K562 (cell line): Measurements from ENCODE around the gene ARHGAP29. TPM values are rescaled to one million over a fixed set of nuclear protein-coding genes. Genes with fewer than 3 reads are reported as not detected.

Experiments used
- ATAC-seq: fragments of 200-7000 bp; cut with Tn5 transposase; 3 replicates; pipeline ENCODE4 v1.9.1; 2020; ENCODE audit warnings: moderate library complexity
- BruUV-seq: library from RNA; stranded (reverse); fragments of 400-500 nt; replicated peaks from 2 replicates; lab custom pipeline; 2021; lab: Mats Ljungman, UMichigan
- CTCF ChIA-PET: fragments of 300-600 bp; formaldehyde crosslinking; extraction: SDS; loops from one replicate; lab custom pipeline; 2021; ENCODE audit warnings: low intra/inter-chr PET ratio; lab: Yijun Ruan, JAX
- POLR2A ChIA-PET: fragments of 300-600, 350-650 bp; sonication (Branson Sonifier 250); formaldehyde crosslinking; extraction: SDS; loops from one replicate; lab custom pipeline; 2021; ENCODE audit warnings: antibody characterized with exemption, inconsistent platforms; lab: Yijun Ruan, JAX
- DNase-seq, 4 experiments: peaks; one replicate each; pipeline versions ENCODE4 v3.0.0 to v3.0.0-alpha.2; 2011 to 2018; ENCODE audit warnings: low spot score in 3 of 4, mixed read lengths in 3 of 4; ENCODE audit errors: extremely low read depth in 1 of 4
- FAIRE-seq: peaks from 2 replicates; lab custom pipeline; 2011; peaks lifted over from hg19 to GRCh38; lab: Jason Lieb, UNC
- H2AFZ ChIP-seq: 2 replicates; pipeline ENCODE4 v1.6.0; 2011; ENCODE audit warnings: low read depth, low read length, control low read depth, inconsistent platforms
- H3K27ac ChIP-seq: fragments of 200-600 bp; 3 replicates; pipeline ENCODE4 v1.8.0; 2011; ENCODE audit warnings: low read depth, mild to moderate bottlenecking, control low read depth, inconsistent platforms, low read length, moderate library complexity, mixed read lengths; ENCODE audit errors: extremely low read depth
- H3K27me3 ChIP-seq, 2 experiments: fragments of 300-600 bp in 1 of 2; 2 replicates in 1 of 2; 3 replicates in 1 of 2; pipeline versions ENCODE4 v1.6.0 to v1.8.0; 2011; ENCODE audit warnings: inconsistent platforms in 2 of 2, low read length in 2 of 2, mild to moderate bottlenecking in 1 of 2, mixed read lengths in 1 of 2, moderate library complexity in 1 of 2; ENCODE audit not compliant: control insufficient read depth in 2 of 2, insufficient read depth in 2 of 2
- H3K36me3 ChIP-seq: fragments of 300-600 bp; 3 replicates; pipeline ENCODE4 v1.8.0; 2011; ENCODE audit warnings: mild to moderate bottlenecking, low read length, inconsistent platforms; ENCODE audit not compliant: control insufficient read depth, insufficient read depth
- H3K4me1 ChIP-seq, 2 experiments: fragments of 200-600 bp in 1 of 2; replicated peaks in 1 of 2; 2 replicates in 1 of 2; 3 replicates in 1 of 2; pipeline versions ENCODE4 v1.5.1 to v1.8.0; 2011; ENCODE audit warnings: inconsistent platforms in 2 of 2, low read length in 2 of 2, mild to moderate bottlenecking in 1 of 2, mixed read lengths in 1 of 2, moderate library complexity in 1 of 2; ENCODE audit not compliant: control insufficient read depth in 2 of 2, insufficient read depth in 2 of 2
- H3K4me2 ChIP-seq: 2 replicates; pipeline ENCODE4 v1.6.1; 2011; ENCODE audit warnings: low read length, control low read depth, inconsistent platforms, mixed read lengths; ENCODE audit not compliant: insufficient read depth
- H3K4me3 ChIP-seq: fragments of 200-600 bp; sonication (generic), shearing (Covaris generic); 2 replicates; pipeline ENCODE4 v1.5.1; 2016; ENCODE audit warnings: control low read depth, inconsistent platforms
- H3K79me2 ChIP-seq: fragments of 200-600 bp; 3 replicates; pipeline ENCODE4 v1.8.0; 2011; ENCODE audit warnings: low read length, inconsistent platforms; ENCODE audit not compliant: control insufficient read depth, insufficient read depth
- H3K9ac ChIP-seq, 2 experiments: 2 replicates each; pipeline versions ENCODE4 v1.6.0 to v1.6.1; 2011; ENCODE audit warnings: low read depth in 2 of 2, low read length in 2 of 2, control low read depth in 1 of 2, inconsistent platforms in 1 of 2, mild to moderate bottlenecking in 1 of 2, mixed read lengths in 1 of 2; ENCODE audit not compliant: insufficient read depth in 1 of 2
- H3K9me1 ChIP-seq: one replicate; pipeline ENCODE4 v1.6.0; 2011; ENCODE audit warnings: inconsistent platforms, mild to moderate bottlenecking, low read length, moderate library complexity; ENCODE audit not compliant: control insufficient read depth, insufficient read depth
- H3K9me3 ChIP-seq: replicated peaks from 2 replicates; pipeline ENCODE4 v1.5.1; 2011; ENCODE audit warnings: low read depth, low read length, inconsistent platforms; ENCODE audit not compliant: control insufficient read depth, insufficient read depth
- H4K20me1 ChIP-seq: replicated peaks from 2 replicates; pipeline ENCODE4 v1.6.1; 2011; ENCODE audit warnings: low read length, inconsistent platforms, mixed read lengths; ENCODE audit not compliant: control insufficient read depth, insufficient read depth
- HEY1 ChIP-seq: fragments of 250-450 bp; sonication (Bioruptor Pico); IDR thresholded peaks from 2 replicates; pipeline ENCODE4 v1.5.0; 2020; ENCODE audit warnings: mild to moderate bottlenecking, moderate library complexity, borderline replicate concordance
- IRF2 ChIP-seq: sonication (generic); formaldehyde crosslinking; IDR thresholded peaks from 2 replicates; pipeline ENCODE4 v1.8.1; 2022; ENCODE audit warnings: mild to moderate bottlenecking, missing genetic modification reagents
- NBN ChIP-seq: fragments of 450-650 bp; IDR thresholded peaks from 2 replicates; pipeline ENCODE4 v1.6.1; 2016; ENCODE audit warnings: low read depth, mild to moderate bottlenecking
- SP2 ChIP-seq: IDR thresholded peaks from 2 replicates; pipeline ENCODE4 v1.6.1; 2011; ENCODE audit warnings: mild to moderate bottlenecking, low read depth, low read length, moderate library complexity; ENCODE audit not compliant: poor library complexity, severe bottlenecking; ENCODE audit errors: extremely low read depth
- ZFP30 ChIP-seq: fragments of 250-450 bp; sonication (Bioruptor Pico); IDR thresholded peaks from 2 replicates; pipeline ENCODE4 v1.8.0; 2022; ENCODE audit warnings: moderate library complexity, mild to moderate bottlenecking, inconsistent platforms, borderline replicate concordance
- in situ Hi-C: fragments of 300-500 bp; cut with MboI; formaldehyde crosslinking; loops from 4 replicates; pipeline ENCODE4 v1.15.0; 2018; ENCODE audit warnings: inconsistent platforms, mixed read lengths
- intact Hi-C: fragments of 100-400 bp; cut with micrococcal nuclease; formaldehyde crosslinking; loops from 2 replicates; pipeline ENCODE4 v1.14.2; 2022
- polyA plus RNA-seq, 8 experiments: library from polyadenylated mRNA; depleted of rRNA in 4 of 8; stranded (reverse) in 5 of 8; unstranded in 3 of 8; fragments of >200 nt; fragmentation: Nextera tagmentation in 2 of 8; fragmentation: Illumina TruSeq in 1 of 8; extraction: Ambion mirVana in 2 of 8; extraction: Trizol in 1 of 8; gene quantifications; 2 replicates each; pipeline versions ENCODE4 v1.2.1 to v1.2.3, GENCODE V29; 2011 to 2014; ENCODE audit warnings: inconsistent platforms in 1 of 8, missing spikeins in 1 of 8
- total RNA-seq, 7 experiments: library from RNA; depleted of rRNA in 6 of 7; stranded (reverse); fragments of >200 nt in 6 of 7; fragmentation: Illumina TruSeq in 2 of 7; extraction: Trizol in 2 of 7; gene quantifications; 2 replicates each; pipeline versions ENCODE4 v1.2.1 to v1.2.3, GENCODE V29; 2011 to 2021; ENCODE audit warnings: low replicate concordance in 1 of 7

Gene ARHGAP29
- total and polyA plus RNA-seq, 9 of the 15 experiments (the other 6 are each of a cell fraction or from before 2014, with no cell fraction given), result under 0.01 to 0.13 (median 0.02) TPM; not detected in 5

GRCh38 chr1:94258873-94259331 is 21.5 kb upstream of the ARHGAP29 start:
- H3K9me1 ChIP-seq, result no peaks in the 10 kb centered on the region
- BruUV-seq, result no TSS peak
- ChIA-PET CTCF (no interaction called here), POLR2A (interaction anchor here (0.6 kb wide), 1 partner anchor 218 kb away, joined by 3 read pairs; no protein-coding TSS in a partner anchor)
- FAIRE-seq, result no peak
- no peaks in the 10 kb centered on the region; a peak in 1 of 5 replicates for H3K27me3 ChIP-seq
- H4K20me1 ChIP-seq, result no peaks in the 10 kb centered on the region
- H3K79me2 ChIP-seq, result no peaks in the 10 kb centered on the region
- H3K4me2 ChIP-seq, result no peak overlapping the region
- TF ChIP-seq IRF2 (CRISPR knock-in tag), result no peak
- no peaks in the 10 kb centered on the region for H3K36me3 ChIP-seq
- H3K9ac ChIP-seq, result no peak overlapping the region
- H3K4me3 ChIP-seq, result no peak overlapping the region
- in situ Hi-C loops (no loop called here), intact Hi-C loops (no loop called here)
- H3K4me1 ChIP-seq, result no peaks in the 10 kb centered on the region
- H2AFZ ChIP-seq, result no peak overlapping the region
- no peak for DNase-seq
- no peak overlapping the region for H3K27ac ChIP-seq
- no peak for ATAC-seq
- H3K9me3 ChIP-seq, result no peaks in the 10 kb centered on the region

GRCh38 chr1:94257444-94257843 is 20.1 kb upstream of the ARHGAP29 start:
- Histone ChIP-seq H3K9ac (no peak overlapping the region), H4K20me1 (no peaks in the 10 kb centered on the region), H3K9me1 (no peaks in the 10 kb centered on the region), H3K9me3 (no peaks in the 10 kb centered on the region), H3K4me1 (no peaks in the 10 kb centered on the region), H3K27me3 (no peaks in the 10 kb centered on the region; a peak in 1 of 5 replicates), H2AFZ (no peak overlapping the region), H3K36me3 (no peaks in the 10 kb centered on the region), H3K27ac (no peak overlapping the region), H3K4me3 (no peak overlapping the region), H3K79me2 (no peaks in the 10 kb centered on the region), H3K4me2 (no peak overlapping the region)
- DNase-seq, result no peak
- no peak for FAIRE-seq
- in situ Hi-C loops (no loop called here), intact Hi-C loops (no loop called here)
- POLR2A ChIA-PET, result no interaction called here
- BruUV-seq, result no TSS peak
- ATAC-seq, result no peak
- CTCF ChIA-PET, result no interaction called here
- TF ChIP-seq HEY1 (CRISPR knock-in tag) (no peak), NBN (no peak), ZFP30 (no peak), SP2 (no peak)
